ENCODE measurements around the gene BCL2L14.

The BCL2L14 gene

DNA sequence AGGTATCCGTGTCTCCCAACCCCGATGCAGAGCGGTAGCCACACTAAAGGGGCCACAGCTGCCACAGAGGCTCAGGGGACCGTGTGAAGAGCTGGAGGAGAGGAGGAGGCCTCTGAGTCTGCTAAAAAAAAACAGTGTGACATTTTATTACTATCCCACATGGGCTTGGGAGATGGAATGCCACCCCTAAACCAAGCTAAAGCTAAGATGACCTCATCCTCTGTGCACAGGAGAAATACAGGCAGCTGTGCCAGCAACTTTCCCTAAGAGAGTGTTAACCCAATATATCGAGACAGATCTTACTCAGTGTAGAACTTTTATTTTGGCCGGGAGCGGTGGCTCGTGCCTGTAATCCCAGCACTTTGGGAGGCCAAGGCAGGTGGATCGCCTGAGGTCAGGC lies 18.0 kb downstream of the BCL2L14 start:
- no peak for TF ChIP-seq CTCF (IDR thresholded peaks at IDR 0.05; ENCODE audit: insufficient read depth, low read depth, low read length, missing control alignments)
- no peak for DNase-seq (ENCODE audit: low read depth)
- H3K4me3 ChIP-seq (ENCODE audit: low read length) = no peak overlapping the region

GRCh38 chr12:12091071-12091470 lies 20.3 kb downstream of the BCL2L14 start:
- TF ChIP-seq CTCF (IDR thresholded peaks at IDR 0.05; ENCODE audit: insufficient read depth, low read depth, low read length, missing control alignments) = no peak
- no peak overlapping the region for H3K4me3 ChIP-seq (ENCODE audit: low read length)
- DNase-seq (ENCODE audit: low read depth) = no peak

- no peak for DNase-seq (ENCODE audit: low read depth)
- no peak overlapping the region for H3K4me3 ChIP-seq (ENCODE audit: low read length)
- no peak for TF ChIP-seq CTCF (IDR thresholded peaks at IDR 0.05; ENCODE audit: insufficient read depth, low read depth, low read length, missing control alignments)
Observed at GRCh38 chr12:12091977-12092663, 21.4 kb downstream of the BCL2L14 start.

- H3K4me3 ChIP-seq (ENCODE audit: low read length) = no peak overlapping the region
- no peak for DNase-seq (ENCODE audit: low read depth)
- no peak for TF ChIP-seq CTCF (IDR thresholded peaks at IDR 0.05; ENCODE audit: insufficient read depth, low read depth, low read length, missing control alignments)
Observed at GRCh38 chr12:12094481-12094880, 23.7 kb downstream of the BCL2L14 start.

DNA sequence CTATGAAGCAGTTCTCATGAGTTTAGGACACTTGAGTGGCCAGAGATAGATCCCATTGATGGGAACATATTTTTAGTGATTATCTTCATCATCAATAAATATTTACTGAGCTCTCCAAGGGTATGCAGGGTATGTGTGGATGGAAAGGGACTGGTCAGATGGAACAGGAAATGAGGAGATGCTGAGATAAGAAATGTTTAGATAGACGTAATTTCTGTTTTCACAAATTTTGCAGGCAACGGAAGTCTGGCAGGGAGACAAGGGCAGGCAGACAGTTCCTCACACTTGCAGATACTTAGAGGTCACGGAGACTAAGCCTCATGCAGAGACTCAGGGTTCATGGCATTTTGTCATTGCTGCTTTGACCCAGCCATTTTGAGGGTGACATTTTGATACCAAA lies 24.3 kb downstream of the BCL2L14 start:
- DNase-seq (ENCODE audit: low read depth) = no peak
- TF ChIP-seq CTCF (IDR thresholded peaks at IDR 0.05; ENCODE audit: insufficient read depth, low read depth, low read length, missing control alignments) = no peak
- no peak overlapping the region for H3K4me3 ChIP-seq (ENCODE audit: low read length)

- H3K4me3 ChIP-seq (ENCODE audit: low read length) = no peak overlapping the region
- DNase-seq (ENCODE audit: low read depth) = no peak
- no peak for TF ChIP-seq CTCF (IDR thresholded peaks at IDR 0.05; ENCODE audit: insufficient read depth, low read depth, low read length, missing control alignments)
Observed at GRCh38 chr12:12097891-12098690, 27.4 kb downstream of the BCL2L14 start.
